ENCODE results near the gene NTN3. TPM values are rescaled to one million over a fixed set of nuclear protein-coding genes. Genes with fewer than 3 reads are reported as not detected.

NTN3 gene
- total RNA-seq (2022; extraction: Qiagen RNA extraction; ENCODE audit: low read depth): 0.03 TPM in 1 of 5 replicates, not detected in the others

DNA sequence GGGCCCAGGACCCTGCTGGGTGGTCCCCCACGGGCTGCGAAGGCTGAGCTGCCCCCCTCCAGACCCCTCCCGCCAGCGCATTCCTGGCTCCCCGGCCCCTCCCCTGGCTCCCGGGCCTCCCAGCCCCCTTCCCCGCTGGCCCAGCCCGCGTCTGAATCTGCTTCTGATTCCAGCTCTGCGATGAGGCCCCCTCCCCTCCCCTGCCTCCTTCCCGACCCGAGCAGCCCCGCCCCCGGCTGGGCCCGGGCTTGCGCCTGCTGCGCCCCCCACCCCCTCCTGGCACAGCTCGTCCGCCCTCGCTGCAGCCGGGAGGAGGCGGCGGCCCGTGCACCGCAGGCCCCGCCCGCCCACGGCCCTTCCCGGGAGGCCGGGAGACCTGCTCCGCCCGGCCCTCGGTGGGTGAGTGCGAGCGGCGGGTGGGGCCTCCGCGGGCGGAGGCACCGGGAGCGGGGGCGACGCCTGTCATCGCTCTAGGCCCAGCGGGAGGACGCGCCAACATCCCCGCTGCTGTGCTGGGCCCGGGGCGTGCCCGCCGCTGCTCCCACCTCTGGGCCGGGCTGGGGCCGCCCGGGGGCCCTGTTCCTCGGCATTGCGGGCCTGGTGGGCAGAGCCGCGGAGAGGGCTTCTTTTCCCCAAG lies at the start of gene NTN3:
NTN3 (plus strand) TSS at position 282 of the 637 bp plus-strand sequence. CDS start 405 bp downstream, outside the sequence.

DNA sequence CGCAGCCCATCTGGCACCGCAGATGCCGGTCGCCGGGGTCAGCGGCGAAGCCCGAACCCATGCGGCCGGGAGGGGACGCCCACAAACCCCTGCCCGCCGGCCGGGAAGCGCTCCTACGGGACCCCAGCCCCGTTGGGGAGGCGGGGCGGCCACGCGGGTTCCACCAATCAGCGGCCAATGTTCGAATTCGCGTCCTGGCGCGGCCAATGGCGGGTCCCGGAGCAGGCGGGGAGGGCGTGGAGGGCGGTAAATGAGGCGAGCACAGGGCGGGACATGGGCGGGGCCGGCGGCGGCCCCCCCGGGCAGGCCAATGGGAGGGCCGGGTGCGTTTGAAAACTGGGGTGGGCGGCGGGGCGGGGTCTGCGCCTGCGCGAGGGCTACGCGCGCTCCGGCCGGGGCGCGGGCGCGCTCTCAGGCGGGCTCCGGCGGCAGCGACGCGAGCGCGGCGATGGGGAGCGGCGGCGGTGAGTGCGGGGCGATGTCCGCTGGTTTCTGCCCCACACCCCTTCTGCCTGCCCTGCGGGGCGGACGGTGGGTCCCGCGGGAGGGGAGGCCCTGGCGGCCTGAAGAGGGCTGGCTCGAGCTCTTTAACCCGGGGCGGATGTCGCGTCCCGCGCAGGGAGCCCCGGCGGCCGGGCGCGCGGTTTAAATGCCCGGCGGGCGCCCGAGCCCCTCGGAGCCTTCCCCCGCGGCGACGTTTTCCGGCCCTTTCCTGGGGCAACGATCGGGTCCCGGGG lies 41.9 kb upstream of the NTN3 start, which contains the start of gene CCNF:
CCNF (plus strand) TSS at position 414 of the 737 bp plus-strand sequence; CDS start at position 449, 35 bp downstream.

DNA sequence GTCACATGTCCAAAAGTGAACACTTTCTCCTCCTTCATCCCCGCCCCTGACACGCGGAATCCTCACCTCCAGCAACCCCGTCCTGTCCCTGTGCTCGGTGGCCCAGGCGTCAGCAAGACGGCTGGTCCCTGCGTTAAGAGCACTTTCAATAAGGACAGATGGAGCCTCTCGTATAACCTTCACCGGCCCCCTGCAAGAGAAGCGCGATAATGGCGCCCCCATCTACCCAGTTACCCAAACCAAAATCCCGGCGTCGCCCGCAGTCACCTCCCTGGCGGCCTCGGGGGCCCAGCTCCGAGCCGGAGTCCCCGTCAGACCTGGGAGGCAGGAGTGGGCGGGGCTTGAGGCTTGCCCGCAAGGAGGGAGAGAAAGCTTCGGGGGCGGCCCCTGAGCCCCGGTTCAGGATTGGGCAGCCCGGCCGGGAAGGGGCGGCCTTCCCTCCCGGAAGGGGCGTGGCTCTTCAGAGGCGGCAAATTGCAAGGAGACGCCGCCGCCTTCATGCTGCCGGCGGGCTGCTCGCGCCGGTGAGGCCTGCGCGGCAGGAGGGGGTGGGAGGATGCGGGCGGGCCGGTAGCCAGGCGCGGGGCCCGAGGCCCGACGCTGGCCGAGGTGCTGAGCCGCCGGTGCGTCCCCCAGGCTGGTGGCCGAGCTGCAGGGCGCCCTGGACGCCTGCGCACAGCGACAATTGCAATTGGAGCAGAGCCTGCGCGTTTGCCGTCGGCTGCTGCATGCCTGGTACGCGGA lies 11.3 kb upstream of the NTN3 start, which contains the start of gene TEDC2:
TEDC2 (plus strand) TSS at position 463 of the 744 bp plus-strand sequence; CDS start at position 499, 36 bp downstream.

DNA sequence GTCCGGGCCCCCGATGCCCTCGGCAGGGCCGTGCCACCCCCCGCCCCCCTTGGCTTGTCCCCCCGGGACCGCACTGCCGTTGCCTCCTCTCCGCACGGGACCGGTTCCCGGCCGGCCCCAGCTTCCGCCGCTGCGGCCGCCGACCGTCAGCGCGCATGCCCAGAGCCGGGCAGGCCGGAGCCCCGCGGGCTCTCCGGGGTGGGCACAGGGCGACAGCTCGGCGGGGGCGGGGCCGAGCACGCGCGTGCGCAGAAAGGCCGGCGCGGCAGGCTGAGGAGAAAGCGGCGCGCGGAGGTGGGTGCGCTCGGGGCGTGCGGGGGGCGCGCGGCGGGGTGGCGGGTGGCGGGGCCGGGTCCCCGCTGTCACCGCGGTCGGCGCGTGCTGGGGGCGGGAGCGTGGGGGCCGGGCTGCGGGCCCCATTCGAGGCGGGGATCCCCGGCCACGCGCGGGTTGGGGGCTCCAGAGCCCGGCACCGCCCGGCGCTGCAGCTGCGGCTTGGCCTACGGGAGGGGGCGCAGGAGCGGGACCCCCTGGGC lies 3.8 kb downstream of the NTN3 start, which contains the start of gene TBC1D24:
TBC1D24 (plus strand) TSS at position 251 of the 536 bp plus-strand sequence. CDS start 21,022 bp downstream, outside the sequence.

DNA sequence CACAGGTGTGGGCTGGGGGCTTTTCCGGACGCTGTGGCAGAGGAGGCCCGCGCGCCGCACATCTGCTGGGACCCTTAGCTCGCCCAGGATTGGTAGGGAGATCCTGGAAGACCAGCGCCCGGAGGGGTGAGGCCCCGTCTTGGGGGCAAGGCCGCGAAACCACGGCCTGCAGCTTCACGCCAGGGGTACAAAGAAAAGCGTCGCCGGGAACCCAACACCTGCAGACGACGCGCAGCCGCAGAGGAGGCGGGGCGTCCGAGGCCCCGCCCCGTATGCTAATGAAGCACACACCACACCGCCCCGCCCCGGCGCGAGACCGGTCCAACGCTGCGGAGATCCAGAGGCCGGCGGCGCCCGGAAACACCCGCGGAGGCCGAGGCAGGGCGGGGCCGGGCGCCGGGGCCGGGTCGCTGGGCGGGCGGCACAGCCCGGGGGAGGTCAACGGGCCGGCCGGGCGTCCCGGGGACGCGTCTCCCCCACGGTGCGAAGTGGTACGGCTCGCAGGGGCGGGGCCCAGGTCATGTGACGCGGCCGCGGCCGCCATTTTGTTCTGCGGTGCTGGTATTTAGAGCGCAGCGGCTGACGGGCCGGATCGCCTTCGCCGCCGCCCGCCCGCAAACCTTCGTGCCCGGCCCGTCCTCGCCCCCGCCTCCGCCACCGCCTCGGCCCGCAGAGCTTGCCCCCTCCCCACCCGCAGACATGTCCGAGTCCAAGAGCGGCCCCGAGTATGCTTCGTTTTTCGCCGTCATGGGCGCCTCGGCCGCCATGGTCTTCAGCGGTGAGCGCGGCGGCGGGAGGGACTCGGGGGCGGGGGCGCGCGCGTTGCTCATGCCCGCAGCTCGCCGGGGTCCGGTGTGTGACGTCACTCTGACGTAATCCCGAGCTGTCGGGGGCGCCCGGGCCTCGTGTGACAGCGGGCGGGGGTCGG lies 42.6 kb downstream of the NTN3 start, which contains the start of gene ATP6V0C:
ATP6V0C (plus strand) TSS at position 548 of the 928 bp plus-strand sequence; CDS start at position 700, 152 bp downstream.

DNA sequence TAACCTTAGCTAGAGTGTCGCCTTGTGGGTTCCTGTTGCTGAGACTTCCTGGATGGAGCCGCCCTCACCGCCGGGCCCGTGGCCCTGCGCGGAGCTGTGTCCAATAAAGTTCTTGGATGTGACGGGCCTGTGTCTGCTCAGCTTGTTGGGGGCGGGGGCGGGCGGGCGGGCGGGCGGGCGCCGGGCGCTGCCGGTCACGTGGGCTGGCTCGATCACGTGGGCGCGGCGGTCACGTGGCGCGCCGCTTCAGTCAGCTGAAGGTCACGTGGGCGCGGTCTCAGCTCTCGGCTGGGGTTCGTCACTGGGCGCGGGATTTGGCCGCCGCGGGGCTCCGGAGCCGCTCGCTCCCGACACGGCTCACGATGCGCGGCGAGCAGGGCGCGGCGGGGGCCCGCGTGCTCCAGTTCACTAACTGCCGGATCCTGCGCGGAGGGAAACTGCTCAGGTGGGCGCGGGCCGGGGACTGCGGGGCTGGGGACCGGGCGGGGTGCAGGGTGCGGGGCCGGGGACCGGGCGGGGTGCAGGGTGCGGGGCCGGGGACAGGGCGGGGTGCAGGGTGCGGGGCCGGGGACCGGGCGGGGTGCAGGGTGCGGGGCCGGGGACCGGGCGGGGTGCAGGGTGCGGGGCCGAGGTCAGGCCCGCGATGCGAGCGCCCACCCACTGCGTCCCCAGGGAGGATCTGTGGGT lies 49.1 kb downstream of the NTN3 start, which contains the start of gene AMDHD2:
AMDHD2 (plus strand) TSS at position 275 of the 687 bp plus-strand sequence; CDS start at position 363, 88 bp downstream.

Other genes with a start within 250 kb of the NTN3 start
- 18.2 to 26.6 TPM (median 23.6 TPM) in 5 replicates for gene E4F1, start 247.7 kb upstream of the NTN3 start, total RNA-seq (2022; extraction: Qiagen RNA extraction; ENCODE audit: low read depth)
- gene DNASE1L2, start 234.9 kb upstream of the NTN3 start, total RNA-seq (2022; extraction: Qiagen RNA extraction; ENCODE audit: low read depth): 0.63 to 1.3 TPM (median 1.2 TPM) in 5 replicates
- gene ECI1, start 219.7 kb upstream of the NTN3 start, total RNA-seq (2022; extraction: Qiagen RNA extraction; ENCODE audit: low read depth): 42.5 to 84.9 TPM (median 76.3 TPM) in 5 replicates
- 254 to 293 TPM (median 274 TPM) in 5 replicates for gene RNPS1, start 203.2 kb upstream of the NTN3 start, total RNA-seq (2022; extraction: Qiagen RNA extraction; ENCODE audit: low read depth)
- gene ABCA3, start 130.6 kb upstream of the NTN3 start, total RNA-seq (2022; extraction: Qiagen RNA extraction; ENCODE audit: low read depth): 15.3 to 19.5 TPM (median 17.5 TPM) in 5 replicates
- 22.1 to 27.6 TPM (median 23.0 TPM) in 5 replicates for gene CCNF, start 41.9 kb upstream of the NTN3 start, total RNA-seq (2022; extraction: Qiagen RNA extraction; ENCODE audit: low read depth)
- 16.3 to 25.4 TPM (median 22.3 TPM) in 5 replicates for gene TEDC2, start 11.2 kb upstream of the NTN3 start, total RNA-seq (2022; extraction: Qiagen RNA extraction; ENCODE audit: low read depth)
- 6.5 to 8.8 TPM (median 8.4 TPM) in 5 replicates for gene TBC1D24, start 3.8 kb downstream of the NTN3 start, total RNA-seq (2022; extraction: Qiagen RNA extraction; ENCODE audit: low read depth)
- 133 to 281 TPM (median 229 TPM) in 5 replicates for gene ATP6V0C, start 42.7 kb downstream of the NTN3 start, total RNA-seq (2022; extraction: Qiagen RNA extraction; ENCODE audit: low read depth)
- gene AMDHD2, start 49.1 kb downstream of the NTN3 start, total RNA-seq (2022; extraction: Qiagen RNA extraction; ENCODE audit: low read depth): 14.6 to 31.9 TPM (median 22.0 TPM) in 5 replicates
- gene CEMP1, start 60.1 kb downstream of the NTN3 start, total RNA-seq (2022; extraction: Qiagen RNA extraction; ENCODE audit: low read depth): 0.06 to 0.07 TPM in 2 of 5 replicates, not detected in the others
- gene PDPK1, start 66.7 kb downstream of the NTN3 start, total RNA-seq (2022; extraction: Qiagen RNA extraction; ENCODE audit: low read depth): 21.4 to 26.5 TPM (median 22.5 TPM) in 5 replicates
- 39.5 to 47.1 TPM (median 42.9 TPM) in 5 replicates for gene KCTD5, start 211.2 kb downstream of the NTN3 start, total RNA-seq (2022; extraction: Qiagen RNA extraction; ENCODE audit: low read depth)
- gene PRSS27, start 248.9 kb downstream of the NTN3 start, total RNA-seq (2022; extraction: Qiagen RNA extraction; ENCODE audit: low read depth): 1.00 to 1.2 TPM (median 1.1 TPM) in 5 replicates